Measurements from ENCODE around the gene GUCY2F.

GUCY2F gene

DNA sequence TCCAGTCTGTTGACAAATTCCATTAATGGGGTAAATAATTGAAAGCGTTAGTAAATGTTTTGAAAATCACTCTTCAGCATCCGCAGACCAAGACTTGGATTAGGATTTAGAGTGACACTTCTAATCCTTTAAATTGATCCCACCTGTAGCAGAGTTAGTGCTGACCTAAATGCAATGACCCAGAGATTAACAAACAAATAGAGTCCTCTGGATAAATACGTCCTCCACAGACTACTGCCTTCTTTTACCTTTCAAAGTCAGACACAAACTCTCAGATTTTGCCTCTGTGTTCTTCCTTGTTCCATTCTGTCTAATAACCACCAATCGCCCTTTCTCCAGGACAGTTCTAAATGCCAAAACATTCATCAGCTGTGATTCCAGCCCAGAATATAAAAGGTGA, at the start of gene GUCY2F:
TSS of gene GUCY2F (minus strand) at position 101 of the 400 bp plus-strand sequence. CDS start 6,150 bp downstream, outside the sequence.
- Histone ChIP-seq H3K36me3 (ENCODE audit: control insufficient read depth, low read length) (no peaks in the 10 kb centered on the region), H3K9me2 (replicated peaks; ENCODE audit: control insufficient read depth, low read length) (no peaks in the 10 kb centered on the region), H3K27me3 (ENCODE audit: control insufficient read depth, low read length) (no peaks in the 10 kb centered on the region), H3K4me3 (ENCODE audit: low read length) (no peak within 1 kb of the TSS), H3F3A (ENCODE audit: control insufficient read depth, insufficient read depth) (no peaks in the 10 kb centered on the region), H3K4me2 (ENCODE audit: low read length) (no peak within 1 kb of the TSS), H4K20me1 (ENCODE audit: control insufficient read depth, insufficient read depth, low read depth, low read length) (no peaks in the 10 kb centered on the region), H3K27ac (ENCODE audit: low read depth, low read length) (no peak within 1 kb of the TSS), H3K79me2 (ENCODE audit: control insufficient read depth, low read length) (no peaks in the 10 kb centered on the region), H3K4me1 (ENCODE audit: control insufficient read depth, low read length) (peaks cover 5% of the 10 kb centered on the region), H3K9me3 (ENCODE audit: control insufficient read depth, insufficient read depth, low read length) (no peaks in the 10 kb centered on the region)
- TF ChIP-seq CTCF (IDR thresholded peaks at IDR 0.05; ENCODE audit: low read depth, low read length, poor library complexity, severe bottlenecking) (no peak), EZH2phosphoT487 (IDR thresholded peaks at IDR 0.05; ENCODE audit: borderline replicate concordance, low read length) (no peak)

DNA sequence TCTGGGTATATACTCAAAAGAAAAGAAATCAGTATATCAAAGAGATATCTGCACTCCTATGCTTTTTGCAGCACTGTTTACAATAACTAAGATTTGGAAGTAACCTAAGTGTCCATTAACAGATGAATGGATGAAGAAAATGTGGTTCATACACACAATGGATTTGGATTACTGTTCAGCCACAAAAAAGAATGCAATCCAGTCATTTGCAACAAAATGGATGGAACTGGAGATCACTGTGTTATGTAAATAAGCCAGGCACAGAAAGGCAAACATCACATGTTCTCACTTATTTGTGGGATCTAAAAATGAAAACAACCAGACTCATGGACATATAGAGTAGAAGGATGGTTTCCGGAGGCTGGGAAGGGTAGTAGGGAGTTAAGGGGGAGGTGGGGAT, 37.1 kb upstream of the GUCY2F start:
- no peaks in the 10 kb centered on the region for H3K9me2 ChIP-seq (replicated peaks; ENCODE audit: control insufficient read depth, low read length)
- no peaks in the 10 kb centered on the region for H3K79me2 ChIP-seq (ENCODE audit: control insufficient read depth, low read length)
- no peak for TF ChIP-seq EZH2phosphoT487 (IDR thresholded peaks at IDR 0.05; ENCODE audit: borderline replicate concordance, low read length)
- TF ChIP-seq CTCF (IDR thresholded peaks at IDR 0.05; ENCODE audit: low read depth, low read length, poor library complexity, severe bottlenecking): no peak
- H3K27me3 ChIP-seq (ENCODE audit: control insufficient read depth, low read length): no peaks in the 10 kb centered on the region
- no peaks in the 10 kb centered on the region for H3K36me3 ChIP-seq (ENCODE audit: control insufficient read depth, low read length)
- H3F3A ChIP-seq (ENCODE audit: control insufficient read depth, insufficient read depth): no peaks in the 10 kb centered on the region
- no peaks in the 10 kb centered on the region for H4K20me1 ChIP-seq (ENCODE audit: control insufficient read depth, insufficient read depth, low read depth, low read length)
- H3K27ac ChIP-seq (ENCODE audit: low read depth, low read length): no peak overlapping the region
- no peaks in the 10 kb centered on the region for H3K9me3 ChIP-seq (ENCODE audit: control insufficient read depth, insufficient read depth, low read length)
- H3K4me3 ChIP-seq (ENCODE audit: low read length): no peak overlapping the region
- H3K4me1 ChIP-seq (ENCODE audit: control insufficient read depth, low read length): no peaks in the 10 kb centered on the region
- no peak overlapping the region for H3K4me2 ChIP-seq (ENCODE audit: low read length)

GRCh38 chrX:109511113-109511512, 29.2 kb upstream of the GUCY2F start:
- no peak overlapping the region for H3K27ac ChIP-seq (ENCODE audit: low read depth, low read length)
- H3K9me3 ChIP-seq (ENCODE audit: control insufficient read depth, insufficient read depth, low read length): no peaks in the 10 kb centered on the region
- no peaks in the 10 kb centered on the region for H4K20me1 ChIP-seq (ENCODE audit: control insufficient read depth, insufficient read depth, low read depth, low read length)
- no peaks in the 10 kb centered on the region for H3K27me3 ChIP-seq (ENCODE audit: control insufficient read depth, low read length)
- H3K4me3 ChIP-seq (ENCODE audit: low read length): no peak overlapping the region
- TF ChIP-seq CTCF (IDR thresholded peaks at IDR 0.05; ENCODE audit: low read depth, low read length, poor library complexity, severe bottlenecking) (no peak), EZH2phosphoT487 (IDR thresholded peaks at IDR 0.05; ENCODE audit: borderline replicate concordance, low read length) (no peak)
- no peaks in the 10 kb centered on the region for H3F3A ChIP-seq (ENCODE audit: control insufficient read depth, insufficient read depth)
- H3K36me3 ChIP-seq (ENCODE audit: control insufficient read depth, low read length): no peaks in the 10 kb centered on the region
- no peak overlapping the region for H3K4me2 ChIP-seq (ENCODE audit: low read length)
- H3K9me2 ChIP-seq (replicated peaks; ENCODE audit: control insufficient read depth, low read length): no peaks in the 10 kb centered on the region
- peaks cover 7% of the 10 kb centered on the region for H3K4me1 ChIP-seq (ENCODE audit: control insufficient read depth, low read length)
- H3K79me2 ChIP-seq (ENCODE audit: control insufficient read depth, low read length): no peaks in the 10 kb centered on the region

DNA sequence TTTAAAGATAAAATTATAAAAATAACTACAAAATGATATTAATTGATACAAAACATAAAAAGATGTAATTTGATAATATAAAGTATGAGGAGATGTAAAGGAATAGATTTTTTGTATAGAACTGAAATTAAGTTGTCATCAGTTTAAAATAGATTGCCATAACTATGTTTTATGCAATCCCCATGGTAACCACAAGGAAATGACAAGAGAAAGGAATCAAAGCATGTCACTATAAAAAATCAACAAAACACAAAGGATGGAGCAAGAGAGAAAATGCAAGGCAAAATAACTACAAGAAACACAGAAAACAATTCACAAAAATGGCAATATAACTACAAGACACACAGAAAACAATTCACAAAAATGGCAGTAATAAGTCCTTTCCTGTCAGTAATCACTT, 27.0 kb upstream of the GUCY2F start:
- Histone ChIP-seq H3F3A (ENCODE audit: control insufficient read depth, insufficient read depth) (no peaks in the 10 kb centered on the region), H3K4me2 (ENCODE audit: low read length) (no peak overlapping the region), H4K20me1 (ENCODE audit: control insufficient read depth, insufficient read depth, low read depth, low read length) (no peaks in the 10 kb centered on the region), H3K4me1 (ENCODE audit: control insufficient read depth, low read length) (peaks cover 7% of the 10 kb centered on the region), H3K27ac (ENCODE audit: low read depth, low read length) (no peak overlapping the region), H3K4me3 (ENCODE audit: low read length) (no peak overlapping the region), H3K79me2 (ENCODE audit: control insufficient read depth, low read length) (no peaks in the 10 kb centered on the region), H3K9me2 (replicated peaks; ENCODE audit: control insufficient read depth, low read length) (no peaks in the 10 kb centered on the region), H3K27me3 (ENCODE audit: control insufficient read depth, low read length) (no peaks in the 10 kb centered on the region), H3K9me3 (ENCODE audit: control insufficient read depth, insufficient read depth, low read length) (no peaks in the 10 kb centered on the region), H3K36me3 (ENCODE audit: control insufficient read depth, low read length) (no peaks in the 10 kb centered on the region)
- TF ChIP-seq CTCF (IDR thresholded peaks at IDR 0.05; ENCODE audit: low read depth, low read length, poor library complexity, severe bottlenecking): no peak

All from DOHH2 (cell line).